HG03139 (cell line): Measurements from ENCODE around the gene IKZF1.

Experiments
- ATAC-seq: cut with Tn5 transposase; IDR thresholded peaks from one replicate; pipeline ENCODE4 v1.9.1; 2021; ENCODE audit not compliant: unreplicated experiment

The IKZF1 gene

DNA sequence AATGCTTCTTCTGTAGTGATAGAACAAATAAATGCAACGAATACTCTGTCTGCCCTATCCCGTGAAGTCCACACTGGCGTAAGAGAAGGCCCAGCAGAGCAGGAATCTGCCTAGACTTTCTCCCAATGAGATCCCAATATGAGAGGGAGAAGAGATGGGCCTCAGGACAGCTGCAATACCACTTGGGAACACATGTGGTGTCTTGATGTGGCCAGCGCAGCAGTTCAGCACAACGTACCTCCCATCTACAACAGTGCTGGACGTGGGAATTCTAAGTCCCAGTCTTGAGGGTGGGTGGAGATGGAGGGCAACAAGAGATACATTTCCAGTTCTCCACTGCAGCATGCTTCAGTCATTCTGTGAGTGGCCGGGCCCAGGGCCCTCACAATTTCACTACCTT, 99.9 kb downstream of the IKZF1 start:
- ATAC-seq = no peak

DNA sequence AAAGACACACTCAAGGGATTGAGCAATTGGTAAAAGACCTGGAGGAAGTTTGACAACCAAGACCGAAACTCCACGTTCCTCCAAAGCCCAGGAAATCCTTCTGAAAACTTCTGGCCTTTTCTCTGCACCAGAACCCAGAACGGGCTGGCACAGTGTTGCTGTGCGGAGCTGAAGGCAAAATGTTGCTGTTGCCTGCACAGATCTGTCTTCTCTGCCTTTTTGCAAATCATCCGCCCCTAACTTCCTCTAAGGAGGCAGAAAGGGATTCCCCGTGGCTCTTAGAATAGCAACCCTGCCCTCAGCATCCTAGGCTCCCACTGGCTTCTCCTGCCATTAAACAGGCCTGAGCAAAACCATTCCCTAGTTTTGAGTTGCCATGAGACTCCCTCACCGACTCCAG, 100.7 kb downstream of the IKZF1 start:
- no peak for ATAC-seq

DNA sequence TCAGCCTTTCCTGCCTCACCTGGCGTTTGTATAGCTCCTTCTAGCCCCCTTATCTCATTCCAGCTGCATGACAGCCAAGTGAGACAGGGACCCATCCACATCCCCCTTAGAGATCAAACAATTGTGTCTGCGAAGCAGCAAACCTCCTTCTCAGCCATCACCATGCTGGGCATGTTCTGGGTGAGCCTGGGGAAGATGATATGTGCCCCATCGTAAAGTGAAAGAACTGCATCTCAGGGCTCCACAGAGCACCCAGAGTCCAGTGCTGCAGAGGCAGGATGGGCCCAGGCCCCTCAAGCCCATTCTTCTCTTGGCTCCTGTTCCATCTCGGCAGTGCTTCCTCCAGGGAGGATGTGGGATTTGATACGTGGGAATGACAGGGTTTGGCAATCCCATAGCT, 102.4 kb downstream of the IKZF1 start:
- ATAC-seq = no peak

DNA sequence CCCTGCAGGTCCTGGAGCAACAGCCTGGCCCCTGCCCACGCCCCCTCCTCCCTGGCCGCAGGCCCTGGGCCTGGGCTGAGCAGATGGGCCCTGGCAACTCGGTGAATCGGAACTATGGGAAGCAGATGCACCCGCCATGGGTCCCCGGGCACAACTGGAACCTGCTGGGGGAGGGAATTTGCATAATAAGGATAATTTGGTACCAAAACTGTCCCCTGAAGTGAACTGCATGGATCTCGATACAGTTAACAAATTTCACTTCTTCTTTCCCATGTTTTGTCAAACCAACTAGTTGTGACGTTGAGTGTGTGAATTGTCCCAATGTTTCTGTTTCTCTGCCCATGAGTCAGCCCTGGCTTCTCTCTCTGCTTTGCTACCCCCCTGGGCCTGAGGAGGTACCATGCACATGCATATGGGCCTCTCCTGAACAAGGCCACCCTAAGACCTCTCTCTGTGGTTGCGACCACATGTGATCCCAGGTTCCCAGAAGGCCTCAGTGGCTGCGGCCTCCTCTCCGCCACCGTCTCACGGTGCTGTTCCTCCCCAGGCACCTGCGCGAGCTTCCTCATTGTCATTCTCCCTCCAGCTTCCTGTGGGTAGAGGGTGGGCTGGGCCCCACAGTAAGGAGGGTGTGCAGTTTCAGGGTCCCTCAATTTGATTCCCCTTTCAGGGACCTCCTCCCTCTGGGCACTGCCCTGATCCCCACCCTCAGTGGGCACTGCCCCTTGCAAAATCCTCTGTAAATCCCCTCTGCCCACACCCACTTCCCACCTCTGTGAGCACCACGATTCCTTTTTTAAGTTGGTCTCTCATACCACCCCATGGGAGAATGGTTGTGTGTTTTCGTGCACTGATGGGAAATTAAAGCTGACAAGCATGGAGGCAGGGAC, 105.6 kb downstream of the IKZF1 start:
- peak; percentile 48 for ATAC-seq

DNA sequence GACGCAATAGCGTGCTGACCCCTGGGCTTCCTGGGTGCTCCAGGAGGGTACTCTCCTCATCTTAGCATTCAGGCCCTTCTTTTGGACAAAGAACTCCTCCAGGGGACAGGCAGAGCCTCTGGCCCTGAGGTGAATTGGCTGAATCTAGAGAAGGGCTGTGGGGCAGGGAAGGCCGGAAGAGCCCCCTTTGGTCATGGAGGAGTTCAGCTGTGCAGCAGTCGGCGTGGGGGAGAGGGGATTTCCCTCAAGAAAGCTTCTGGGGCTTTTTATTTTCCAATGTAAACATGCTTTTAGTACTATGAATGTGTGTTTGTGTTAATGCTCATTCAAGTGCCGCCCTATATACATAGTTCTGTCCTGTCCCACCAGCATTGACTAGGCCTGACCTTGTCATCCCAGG, 106.8 kb downstream of the IKZF1 start:
- no peak for ATAC-seq

DNA sequence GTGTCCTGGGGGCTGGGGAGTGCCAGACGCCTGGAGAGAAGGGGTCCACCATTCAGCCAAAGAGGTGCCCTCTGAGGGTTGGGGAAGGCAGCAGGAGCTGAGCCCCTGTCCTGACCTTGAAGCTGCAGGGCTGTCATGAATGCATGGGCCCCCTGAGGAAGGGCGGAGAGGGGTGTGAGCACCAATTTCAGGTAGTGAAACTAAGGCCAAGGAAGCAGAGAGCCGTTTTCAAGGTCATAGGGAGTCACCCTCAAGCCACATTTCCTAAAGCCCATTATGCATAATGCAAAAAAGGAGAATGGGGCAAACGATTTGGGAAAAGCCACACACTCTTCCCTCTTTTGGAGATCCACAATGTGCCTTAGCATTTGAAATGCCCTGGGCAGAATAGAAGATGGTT, 108.5 kb downstream of the IKZF1 start:
- no peak for ATAC-seq

DNA sequence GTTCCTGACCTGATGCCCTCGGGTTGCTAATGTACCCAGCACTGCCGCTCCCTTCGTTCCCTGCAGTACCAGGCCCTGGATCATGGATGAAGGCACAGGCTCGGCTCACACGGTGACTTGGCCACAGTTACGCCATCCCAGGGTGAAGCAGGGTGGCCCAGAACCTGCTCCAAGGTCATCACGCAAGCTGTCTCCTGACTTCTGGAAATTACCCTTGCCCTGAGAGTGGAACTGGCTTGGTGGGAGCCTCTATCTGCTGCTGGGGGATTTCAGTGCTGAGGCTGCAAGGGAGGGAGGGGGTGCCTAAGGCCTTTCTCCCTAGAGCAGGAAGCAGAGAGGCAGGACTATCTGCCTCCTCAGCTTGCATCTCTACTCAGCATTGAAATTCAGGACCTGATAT, 109.0 kb downstream of the IKZF1 start:
- ATAC-seq = no peak

DNA sequence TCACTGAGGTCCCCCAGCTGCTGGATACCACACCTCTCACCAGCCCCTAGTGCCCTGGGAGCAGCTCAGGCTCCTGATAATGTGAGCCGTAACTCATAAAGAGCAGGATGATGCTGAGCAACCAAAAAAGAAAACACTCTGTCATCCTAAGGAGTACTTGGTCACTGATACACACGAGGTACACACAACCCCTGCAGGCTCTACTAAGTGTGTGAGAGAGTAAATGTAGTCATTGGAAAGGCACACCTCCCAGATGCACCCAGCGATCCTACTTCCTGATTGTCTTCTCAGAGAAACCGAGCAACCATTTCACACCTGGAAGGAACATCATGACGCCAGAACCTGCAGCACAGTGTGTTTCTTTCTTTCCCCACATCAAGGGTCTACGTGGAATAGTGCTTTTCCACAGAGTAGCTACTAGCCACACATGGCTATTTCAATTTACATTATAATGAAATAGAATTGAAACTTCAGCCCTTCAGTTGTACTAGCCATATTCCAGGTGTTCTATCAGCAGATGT, 111.4 kb downstream of the IKZF1 start:
- ATAC-seq = no peak

DNA sequence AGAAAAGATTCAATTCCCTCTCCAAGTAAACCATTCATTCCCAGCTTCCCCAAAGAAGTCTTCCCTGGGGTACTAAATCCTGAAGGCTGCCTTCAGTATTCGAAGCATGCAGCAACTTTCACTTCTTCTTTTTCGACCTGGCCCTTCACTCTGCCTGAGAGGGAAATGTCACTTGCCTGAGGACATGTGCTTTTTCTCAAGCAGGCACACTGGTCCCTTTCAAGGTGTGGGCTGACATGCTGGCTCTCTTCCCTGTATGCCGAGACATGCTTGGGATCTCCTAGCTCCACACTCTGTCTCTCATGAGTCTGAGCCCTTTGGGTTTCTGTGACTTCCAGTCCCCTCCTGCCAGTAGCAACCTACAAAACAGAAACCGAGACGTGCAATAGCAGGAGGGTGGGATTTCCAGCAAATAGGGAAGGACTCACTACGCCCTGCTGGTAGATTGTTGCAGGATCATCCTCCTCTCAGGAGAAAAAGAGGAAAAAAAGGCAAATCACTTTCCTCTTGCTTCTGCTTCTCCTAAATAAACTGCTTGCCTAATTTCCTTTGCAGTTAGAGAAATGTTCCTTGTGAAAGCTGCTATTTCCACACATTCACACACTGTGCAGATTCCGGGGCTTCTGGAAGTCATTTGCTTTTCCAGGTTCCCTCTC, 112.1 kb downstream of the IKZF1 start:
- ATAC-seq = peak; percentile 79

DNA sequence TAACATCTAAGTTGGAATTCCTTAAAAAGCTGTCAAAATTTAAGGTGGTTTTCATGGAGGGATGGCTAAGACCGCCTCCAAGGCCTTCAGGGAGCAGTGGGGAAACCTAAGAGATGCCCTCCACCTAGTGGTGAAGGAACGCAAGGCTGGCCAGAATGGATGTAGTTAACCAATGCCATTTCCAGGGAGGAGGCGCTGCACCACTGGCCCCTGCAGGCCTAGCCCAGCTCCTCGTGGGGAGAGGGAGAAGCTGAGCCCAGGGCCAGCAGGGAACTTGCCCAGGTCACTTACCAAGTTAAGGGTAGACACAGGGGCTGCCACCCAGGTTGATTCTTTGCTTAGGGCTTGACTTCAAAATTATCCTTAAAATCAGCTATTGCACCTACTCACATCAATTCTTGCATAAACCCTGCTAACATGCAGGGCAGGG, 113.6 kb downstream of the IKZF1 start:
- peak; percentile 84 for ATAC-seq

DNA sequence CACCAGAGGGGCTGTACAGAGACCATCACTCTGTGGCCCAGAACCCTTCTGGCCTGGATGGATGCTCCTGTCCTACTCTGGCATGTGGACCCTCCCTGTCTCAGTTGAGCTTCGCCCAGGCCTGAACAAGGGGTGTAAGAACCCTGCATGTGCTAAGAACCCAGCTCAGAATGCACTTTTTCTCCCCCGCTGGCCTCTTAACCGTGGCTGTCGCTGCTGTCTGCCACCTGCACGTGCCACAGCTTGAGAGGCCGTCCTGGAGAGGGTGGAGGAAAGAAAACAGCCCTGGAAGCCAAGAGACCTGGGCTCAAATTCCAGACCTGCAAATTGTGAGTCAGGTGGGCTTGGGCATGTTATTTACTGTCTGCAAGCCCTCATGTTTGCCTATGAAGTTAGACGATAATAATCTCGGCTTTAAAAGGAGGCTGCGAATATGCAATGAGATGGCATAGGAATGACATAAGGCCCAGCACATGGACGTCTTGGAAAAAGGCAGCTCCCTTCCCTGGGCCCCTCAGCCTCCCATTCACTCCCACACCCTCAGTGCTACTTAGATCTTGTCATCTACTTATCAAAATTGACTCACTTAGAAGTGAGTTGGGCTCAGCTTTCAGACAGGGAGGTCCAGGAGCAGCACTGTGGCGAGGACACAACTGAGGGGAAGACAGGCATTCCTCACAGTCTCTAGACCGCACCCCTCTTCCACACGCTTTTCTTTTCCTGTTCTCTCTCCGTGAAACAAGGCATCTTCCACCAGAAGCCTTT, 114.2 kb downstream of the IKZF1 start:
- ATAC-seq = no peak

DNA sequence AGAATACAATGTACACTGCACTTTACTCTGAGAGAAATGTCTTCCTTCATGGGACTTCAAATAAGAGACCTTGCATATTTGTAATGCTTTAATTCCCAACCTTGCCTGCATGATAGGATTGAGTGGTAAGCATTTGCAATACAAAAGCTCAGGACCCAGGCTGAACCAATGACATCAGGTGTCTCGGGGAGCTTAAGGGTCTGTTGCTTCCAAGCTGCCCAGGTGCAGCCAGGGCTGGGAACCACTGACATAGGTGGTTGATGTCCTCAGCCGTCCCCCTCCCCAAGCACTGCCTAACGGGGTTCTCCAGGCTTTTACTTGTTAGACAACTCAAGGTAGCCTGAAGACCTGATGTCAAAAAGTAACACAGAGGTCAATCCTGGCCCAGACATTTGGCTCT, 116.5 kb downstream of the IKZF1 start:
- ATAC-seq = no peak

DNA sequence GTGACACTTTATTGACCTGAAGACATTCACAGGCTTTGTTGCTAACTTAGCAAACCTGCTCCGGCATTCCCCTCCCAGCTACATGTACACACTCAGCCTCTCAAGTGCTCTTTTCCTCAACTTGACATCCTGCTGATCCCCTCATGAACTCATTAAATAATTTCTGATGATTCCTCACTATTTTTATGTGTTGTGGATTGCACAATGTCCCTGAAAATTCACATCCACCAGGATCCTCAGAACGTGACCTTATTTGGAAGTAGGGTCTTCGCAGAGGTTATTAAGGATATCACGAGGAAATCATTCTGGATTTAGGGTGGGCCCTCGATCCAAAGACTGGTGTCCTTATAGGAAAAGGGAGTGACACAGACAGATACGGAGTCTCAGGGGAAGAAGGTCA, 118.3 kb downstream of the IKZF1 start:
- ATAC-seq = no peak

DNA sequence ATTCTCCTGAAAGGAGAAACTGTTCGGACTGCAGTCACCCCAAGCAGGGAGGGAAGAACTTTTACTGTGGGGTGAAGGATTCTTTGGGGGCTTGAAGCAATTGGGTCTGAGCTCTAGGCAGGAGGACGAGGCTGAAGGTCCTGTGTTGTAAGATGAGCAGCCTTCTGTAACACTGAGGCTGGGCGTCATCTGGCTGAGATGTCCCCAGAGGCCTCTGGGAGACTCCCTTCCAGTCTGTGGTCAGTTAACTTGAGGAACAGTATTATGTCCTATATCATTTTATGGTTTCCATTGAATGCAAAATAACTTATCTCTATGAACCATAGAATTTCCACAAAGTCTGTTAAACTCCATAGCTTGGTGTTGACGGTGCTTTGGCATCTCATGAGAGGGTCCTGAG, 119.3 kb downstream of the IKZF1 start:
- ATAC-seq = no peak

DNA sequence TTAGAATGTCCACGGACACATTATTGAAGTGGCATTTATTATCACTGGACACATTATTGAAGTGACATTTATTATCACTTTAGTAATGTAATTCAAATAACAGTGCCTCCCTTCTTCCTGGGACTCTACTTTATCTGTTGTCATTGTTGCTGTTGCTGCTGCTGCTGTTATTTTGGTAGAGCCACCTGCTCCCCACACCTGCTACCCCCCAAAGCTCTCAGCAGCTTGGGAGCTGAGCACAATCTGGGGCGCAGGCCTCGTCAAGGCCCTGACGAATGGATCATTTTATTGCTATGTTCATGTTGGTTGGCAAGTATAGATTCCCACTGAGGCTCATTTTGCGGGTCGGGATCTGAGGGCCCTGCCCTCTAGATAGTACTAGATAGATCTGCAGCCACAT, 120.8 kb downstream of the IKZF1 start:
- no peak for ATAC-seq

DNA sequence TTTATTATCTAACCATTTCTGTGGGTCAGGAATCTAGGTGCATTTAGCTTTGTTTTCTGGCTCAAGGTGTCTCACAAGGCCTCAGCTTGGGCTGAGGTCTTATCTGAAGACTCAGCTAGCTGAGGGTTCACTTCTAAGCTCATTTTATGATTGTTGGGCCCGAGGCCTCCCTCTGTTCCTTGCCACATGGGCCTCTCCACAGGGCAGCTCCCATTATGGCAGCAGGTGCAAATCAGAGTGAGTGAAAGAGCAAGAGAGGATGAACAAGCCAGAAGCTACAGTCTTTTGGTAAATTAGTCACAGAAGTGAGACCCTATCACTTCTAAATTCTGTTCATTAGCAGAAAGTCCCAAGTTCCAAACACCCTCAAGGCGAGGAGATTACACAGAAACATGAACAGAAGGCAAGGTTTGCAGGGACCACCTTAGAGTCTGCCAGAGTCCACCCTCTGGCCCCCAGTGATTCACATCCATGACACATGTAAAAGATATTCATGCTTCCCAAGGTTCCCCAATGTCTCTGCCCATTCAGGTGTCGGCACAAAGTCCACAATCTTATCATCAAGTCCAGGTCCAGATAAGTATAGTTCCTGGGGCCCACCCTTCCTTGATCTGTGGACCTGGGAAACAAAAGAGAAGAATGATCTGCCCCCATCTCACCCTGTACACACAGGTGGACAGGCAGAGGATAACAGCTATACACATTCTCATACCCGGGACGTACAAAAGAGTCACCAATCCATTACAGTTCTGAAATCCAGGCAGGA, 121.9 kb downstream of the IKZF1 start:
- no peak for ATAC-seq

DNA sequence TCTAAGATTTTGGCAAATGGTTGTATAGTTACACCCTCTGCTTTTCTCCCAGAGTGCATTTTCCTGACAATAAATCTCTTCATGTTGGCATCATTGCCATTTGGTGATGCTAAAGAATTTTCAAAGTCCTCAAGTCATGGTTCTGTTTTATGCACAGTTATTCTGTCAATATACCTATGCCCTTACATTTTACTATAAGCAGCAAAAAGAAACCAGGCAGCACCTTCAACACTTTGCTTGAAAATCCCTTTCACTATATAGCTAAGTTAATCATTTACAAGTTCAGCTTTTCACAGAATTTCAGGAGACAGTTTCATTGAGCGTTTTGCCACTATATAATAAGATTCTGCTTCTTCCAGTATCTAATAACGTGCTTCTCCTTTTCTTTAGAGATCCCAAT, 123.0 kb downstream of the IKZF1 start:
- ATAC-seq = no peak

DNA sequence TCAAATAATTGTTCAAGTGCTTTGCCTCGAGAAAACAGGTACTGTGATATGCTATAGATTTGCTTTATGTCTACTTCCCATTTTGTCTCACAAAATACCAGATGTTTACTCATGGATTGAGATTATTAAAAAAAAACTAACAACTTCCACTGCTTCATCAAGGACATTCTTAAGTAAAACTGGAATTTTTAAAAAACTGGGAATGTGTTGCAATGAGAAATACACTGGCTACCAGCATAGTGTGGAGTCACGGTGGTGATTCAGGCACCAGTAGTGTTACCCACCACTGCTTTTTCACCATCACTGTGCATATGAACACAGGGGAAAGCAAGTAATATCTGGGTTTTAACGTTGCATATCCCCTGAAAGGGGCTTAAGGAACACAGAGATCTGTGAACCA, 124.4 kb downstream of the IKZF1 start:
- no peak for ATAC-seq

DNA sequence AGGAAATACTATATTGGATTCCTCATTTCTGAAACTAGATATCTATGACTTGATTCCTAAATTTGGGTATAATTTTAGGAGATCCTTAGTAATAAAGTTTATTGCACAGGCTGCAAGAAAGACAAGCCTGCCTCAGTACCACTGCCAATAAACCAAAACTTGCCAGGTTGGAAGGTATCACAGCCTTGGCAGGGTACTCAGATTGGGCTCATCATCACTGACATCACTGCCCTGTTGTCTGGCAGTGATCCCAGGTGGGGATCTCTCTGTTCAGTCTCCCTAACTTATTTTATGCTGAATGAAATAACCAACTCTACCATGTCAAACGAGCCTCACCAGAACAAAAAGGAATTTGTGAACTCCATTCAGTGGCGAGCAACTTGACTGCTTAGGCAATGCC, 126.8 kb downstream of the IKZF1 start:
- no peak for ATAC-seq

DNA sequence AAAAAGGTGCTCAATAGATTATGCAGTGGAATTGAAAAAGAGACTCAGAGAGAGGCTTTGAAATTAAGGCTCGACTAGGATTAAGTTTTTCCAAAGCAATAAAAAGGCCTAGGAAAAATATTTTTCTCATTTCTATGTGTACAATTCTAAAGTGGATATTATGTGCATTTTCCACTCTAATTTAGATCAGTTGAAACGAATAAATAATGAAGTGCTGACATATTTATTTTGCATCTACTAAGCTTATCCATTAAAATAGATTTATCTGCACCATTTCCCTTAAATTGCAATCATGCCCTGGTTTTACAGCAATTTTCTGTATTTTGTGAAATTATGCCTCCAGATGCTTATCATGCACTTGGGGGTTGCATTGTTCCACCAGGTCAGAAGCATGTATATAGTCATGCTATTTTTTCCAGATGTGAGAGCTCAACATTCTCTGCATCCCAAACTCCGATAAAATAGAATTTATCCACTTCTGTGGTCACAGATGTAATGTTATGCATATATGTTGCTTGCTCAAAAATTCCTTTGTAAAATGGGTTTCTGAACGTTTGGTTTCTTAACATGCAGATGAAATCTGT, 127.3 kb downstream of the IKZF1 start:
- ATAC-seq = no peak
